SK-N-SH (cell line): Measurements from ENCODE around the gene CLMN. TPM values are rescaled to one million over a fixed set of nuclear protein-coding genes. Genes with fewer than 3 reads are reported as not detected.

Experiments
- CTCF ChIA-PET: fragments of 300-600, 350-600 bp; formaldehyde crosslinking; extraction: SDS; loops from one replicate; lab custom pipeline; 2021; lab: Yijun Ruan, JAX
- POLR2A ChIA-PET: fragments of 350-600 bp; sonication (Branson Sonifier 250); formaldehyde crosslinking; extraction: SDS; loops from one replicate; lab custom pipeline; 2020; ENCODE audit warnings: antibody characterized with exemption, inconsistent platforms; lab: Yijun Ruan, JAX
- DNase-seq: peaks from one replicate; pipeline ENCODE4 v3.0.0; 2012
- H2AFZ ChIP-seq: fragments of 200-600 bp; sonication (generic); 2 replicates; pipeline ENCODE4 v1.8.1; 2016; ENCODE audit warnings: antibody characterized with exemption, mild to moderate bottlenecking, low read depth
- H3F3A ChIP-seq: fragments of 200-600 bp; sonication (generic); replicated peaks from 2 replicates; pipeline ENCODE3; 2016; ENCODE audit warnings: antibody characterized with exemption, mild to moderate bottlenecking; ENCODE audit not compliant: insufficient read depth
- H3K27ac ChIP-seq, 2 experiments: fragments of 200-500 bp in 1 of 2; fragments of 200-600 bp in 1 of 2; sonication (Bioruptor generic) in 1 of 2; sonication (generic), shearing (Covaris generic) in 1 of 2; 2 replicates each; pipeline versions ENCODE4 v1.5.1 to v1.6.1; 2014 to 2016; ENCODE audit warnings: low read depth in 2 of 2, inconsistent platforms in 1 of 2, low read length in 1 of 2, mild to moderate bottlenecking in 1 of 2, mixed read lengths in 1 of 2
- H3K27me3 ChIP-seq: fragments of 200-600 bp; sonication (generic), shearing (Covaris generic); 2 replicates; pipeline ENCODE4 v1.6.1; 2016; ENCODE audit warnings: mixed run types; ENCODE audit not compliant: insufficient read depth
- H3K36me3 ChIP-seq, 2 experiments: fragments of 200-500 bp in 1 of 2; fragments of 200-600 bp in 1 of 2; sonication (Bioruptor generic) in 1 of 2; sonication (generic) in 1 of 2; replicated peaks in 1 of 2; 2 replicates each; pipeline versions ENCODE3 to v1.5.1; 2014 to 2016; ENCODE audit warnings: low read length in 1 of 2, mild to moderate bottlenecking in 1 of 2; ENCODE audit not compliant: insufficient read depth in 2 of 2, control insufficient read depth in 1 of 2
- H3K4me1 ChIP-seq, 2 experiments: fragments of 200-500 bp in 1 of 2; fragments of 200-600 bp in 1 of 2; sonication (Bioruptor generic) in 1 of 2; sonication (generic), shearing (Covaris generic) in 1 of 2; 2 replicates each; pipeline versions ENCODE4 v1.5.1 to v1.6.1; 2014 to 2016; ENCODE audit warnings: low read depth in 1 of 2, low read length in 1 of 2, mixed run types in 1 of 2; ENCODE audit not compliant: insufficient read depth in 2 of 2, control insufficient read depth in 1 of 2
- H3K4me2 ChIP-seq: fragments of 200-600 bp; sonication (generic), shearing (Covaris generic); 2 replicates; pipeline ENCODE4 v1.6.1; 2017; ENCODE audit warnings: mixed run types
- H3K4me3 ChIP-seq, 2 experiments: fragments of 200-500 bp in 1 of 2; fragments of 200-600 bp in 1 of 2; sonication (Bioruptor generic) in 1 of 2; sonication (generic), shearing (Covaris generic) in 1 of 2; 2 replicates each; pipeline versions ENCODE4 v1.5.1 to v1.8.1; 2014 to 2016; ENCODE audit warnings: low read depth in 2 of 2, inconsistent platforms in 1 of 2, low read length in 1 of 2, mild to moderate bottlenecking in 1 of 2, mixed read lengths in 1 of 2, moderate library complexity in 1 of 2
- H3K79me2 ChIP-seq: fragments of 200-600 bp; sonication (generic); 2 replicates; pipeline ENCODE4 v1.8.1; 2017; ENCODE audit warnings: mild to moderate bottlenecking; ENCODE audit not compliant: insufficient read depth
- H3K9ac ChIP-seq: fragments of 200-600 bp; sonication (generic); 2 replicates; pipeline ENCODE4 v1.6.1; 2017; ENCODE audit warnings: mixed run types
- H3K9me2 ChIP-seq: fragments of 200-600 bp; sonication (generic); 2 replicates; pipeline ENCODE4 v1.6.1; 2017; ENCODE audit warnings: mixed run types
- H3K9me3 ChIP-seq: fragments of 200-600 bp; sonication (generic); 2 replicates; pipeline ENCODE4 v1.6.1; 2017; ENCODE audit warnings: mixed run types, mild to moderate bottlenecking, moderate library complexity
- H4K20me1 ChIP-seq: fragments of 200-600 bp; sonication (generic); 2 replicates; pipeline ENCODE4 v1.6.1; 2017; ENCODE audit warnings: mild to moderate bottlenecking, mixed run types; ENCODE audit not compliant: insufficient read depth
- FOSL2 ChIP-seq: IDR thresholded peaks from 2 replicates; pipeline ENCODE4 v1.4.0; 2012; ENCODE audit warnings: low read depth, mild to moderate bottlenecking, moderate library complexity, borderline replicate concordance
- FOXJ3 ChIP-seq: sonication (generic); formaldehyde crosslinking; IDR thresholded peaks from 2 replicates; pipeline ENCODE4 v1.5.1; 2020; ENCODE audit warnings: mild to moderate bottlenecking, missing genetic modification reagents
- JUND ChIP-seq: IDR thresholded peaks from 2 replicates; pipeline ENCODE4 v1.4.0; 2012
- MXI1 ChIP-seq: IDR thresholded peaks from 2 replicates; pipeline ENCODE4 v1.6.1; 2012; ENCODE audit warnings: mild to moderate bottlenecking, low read depth, low read length, improper control_type of control experiment
- NFIC ChIP-seq: IDR thresholded peaks from 2 replicates; pipeline ENCODE4 v1.4.0; 2012; ENCODE audit warnings: borderline replicate concordance
- NRF1 ChIP-seq: IDR thresholded peaks from 2 replicates; pipeline ENCODE4 v1.6.1; 2012; ENCODE audit warnings: low read depth, mild to moderate bottlenecking, low read length
- RFX5 ChIP-seq: IDR thresholded peaks from 2 replicates; pipeline ENCODE4 v1.6.1; 2012; ENCODE audit warnings: mild to moderate bottlenecking, improper control_type of control experiment, low read length
- SMC3 ChIP-seq: IDR thresholded peaks from 2 replicates; pipeline ENCODE4 v1.6.1; 2012; ENCODE audit warnings: low read depth, low read length, improper control_type of control experiment
- TAF1 ChIP-seq: IDR thresholded peaks from 2 replicates; pipeline ENCODE4 v1.6.1; 2012; ENCODE audit warnings: low read depth, mild to moderate bottlenecking, low read length, moderate library complexity, borderline replicate concordance
- USF2 ChIP-seq: fragments of 150-350 bp; IDR thresholded peaks from 2 replicates; pipeline ENCODE4 v1.6.1; 2017; ENCODE audit warnings: antibody characterized with exemption, low read length, low read depth, borderline replicate concordance
- WGBS: methylation state at CpG from one replicate; pipeline ENCODE4 v1.1.6; 2017; ENCODE audit warnings: low lambda C conversion rate; 5-methylcytosine and 5-hydroxymethylcytosine counted together
- polyA plus RNA-seq, 3 experiments: library from polyadenylated mRNA; depleted of rRNA; stranded (reverse); fragments of >200 nt; gene quantifications; 2 replicates each; pipeline ENCODE4 v1.2.3, GENCODE V29; 2012
- TF ChIP-seq, protein P1 (sequence below): IDR thresholded peaks from 2 replicates; pipeline ENCODE4; 2012
- TF ChIP-seq, protein P2 (sequence below): fragments of 200-600 bp; sonication (generic); IDR thresholded peaks from 2 replicates; pipeline ENCODE4 v1.6.1; 2017; ENCODE audit warnings: antibody characterized with exemption, mild to moderate bottlenecking, moderate library complexity
- TF ChIP-seq, protein P3 (sequence below): IDR thresholded peaks from 2 replicates; pipeline ENCODE4 v1.4.0; 2012; ENCODE audit warnings: low read depth, borderline replicate concordance

CLMN gene
- polyA plus RNA-seq, 1 of the 3 experiments (the other 2 are of a cell fraction) = 1.4 TPM

GRCh38 chr14:95291859-95292542 lies 27.7 kb downstream of the CLMN start:
- Histone ChIP-seq H3F3A (no peaks in the 10 kb centered on the region), H3K27me3 (no peaks in the 10 kb centered on the region), H3K4me2 (no peak overlapping the region), H3K9ac (no peak overlapping the region), H3K79me2 (no peaks in the 10 kb centered on the region), H3K9me2 (no peaks in the 10 kb centered on the region), H3K4me1 (peaks cover 9 to 21% of the 10 kb centered on the region in 2 experiments; a peak in 2 of 4 replicates), H4K20me1 (no peaks in the 10 kb centered on the region), H2AFZ (no peak overlapping the region), H3K36me3 (no peaks in the 10 kb centered on the region), H3K9me3 (no peaks in the 10 kb centered on the region), H3K4me3 (no peak overlapping the region), H3K27ac (no peak overlapping the region)
- 65% methylated on average over 6 of the region's 6 CpGs for WGBS
- DNase-seq = peak; percentile 48
- CTCF ChIA-PET = interaction anchor here (1.1 to 1.2 kb wide), 4 partner anchors 15 to 125 kb away, joined by 3 to 4 read pairs (median 3); partner anchors contain the start of gene CLMN
- POLR2A ChIA-PET = no interaction called here
- TF ChIP-seq USF2 (no peak), NFIC (peak; percentile 68)
- TF ChIP-seq, protein P1, sequence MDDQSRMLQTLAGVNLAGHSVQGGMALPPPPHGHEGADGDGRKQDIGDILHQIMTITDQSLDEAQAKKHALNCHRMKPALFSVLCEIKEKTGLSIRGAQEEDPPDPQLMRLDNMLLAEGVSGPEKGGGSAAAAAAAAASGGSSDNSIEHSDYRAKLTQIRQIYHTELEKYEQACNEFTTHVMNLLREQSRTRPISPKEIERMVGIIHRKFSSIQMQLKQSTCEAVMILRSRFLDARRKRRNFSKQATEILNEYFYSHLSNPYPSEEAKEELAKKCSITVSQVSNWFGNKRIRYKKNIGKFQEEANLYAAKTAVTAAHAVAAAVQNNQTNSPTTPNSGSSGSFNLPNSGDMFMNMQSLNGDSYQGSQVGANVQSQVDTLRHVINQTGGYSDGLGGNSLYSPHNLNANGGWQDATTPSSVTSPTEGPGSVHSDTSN = peak; percentile 29; the same call in 1 of the 2 replicates

GRCh38 chr14:95290871-95291431 lies 28.8 kb downstream of the CLMN start:
- 80% methylated on average over 9 of the region's 17 CpGs for WGBS
- no peak overlapping the region for H3K4me2 ChIP-seq
- no peaks in the 10 kb centered on the region for H3K9me3 ChIP-seq

GRCh38 chr14:95290021-95290420 lies 29.7 kb downstream of the CLMN start:
- 89% methylated on average over 5 of the region's 5 CpGs for WGBS
- H3K27me3 ChIP-seq = no peaks in the 10 kb centered on the region
- H3K4me1 ChIP-seq = peaks cover 9 to 21% of the 10 kb centered on the region in 2 experiments; a peak in 2 of 4 replicates
- H3F3A ChIP-seq = no peaks in the 10 kb centered on the region
- no peaks in the 10 kb centered on the region for H3K9me2 ChIP-seq
- no peaks in the 10 kb centered on the region for H3K79me2 ChIP-seq
- no peak overlapping the region for H2AFZ ChIP-seq
- TF ChIP-seq SMC3 = no peak
- no peak for TF ChIP-seq JUND
- TF ChIP-seq, protein P2, sequence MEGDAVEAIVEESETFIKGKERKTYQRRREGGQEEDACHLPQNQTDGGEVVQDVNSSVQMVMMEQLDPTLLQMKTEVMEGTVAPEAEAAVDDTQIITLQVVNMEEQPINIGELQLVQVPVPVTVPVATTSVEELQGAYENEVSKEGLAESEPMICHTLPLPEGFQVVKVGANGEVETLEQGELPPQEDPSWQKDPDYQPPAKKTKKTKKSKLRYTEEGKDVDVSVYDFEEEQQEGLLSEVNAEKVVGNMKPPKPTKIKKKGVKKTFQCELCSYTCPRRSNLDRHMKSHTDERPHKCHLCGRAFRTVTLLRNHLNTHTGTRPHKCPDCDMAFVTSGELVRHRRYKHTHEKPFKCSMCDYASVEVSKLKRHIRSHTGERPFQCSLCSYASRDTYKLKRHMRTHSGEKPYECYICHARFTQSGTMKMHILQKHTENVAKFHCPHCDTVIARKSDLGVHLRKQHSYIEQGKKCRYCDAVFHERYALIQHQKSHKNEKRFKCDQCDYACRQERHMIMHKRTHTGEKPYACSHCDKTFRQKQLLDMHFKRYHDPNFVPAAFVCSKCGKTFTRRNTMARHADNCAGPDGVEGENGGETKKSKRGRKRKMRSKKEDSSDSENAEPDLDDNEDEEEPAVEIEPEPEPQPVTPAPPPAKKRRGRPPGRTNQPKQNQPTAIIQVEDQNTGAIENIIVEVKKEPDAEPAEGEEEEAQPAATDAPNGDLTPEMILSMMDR = no peak
- TF ChIP-seq NFIC = no peak
- TF ChIP-seq NRF1 = no peak
- no peak for TF ChIP-seq USF2
- TF ChIP-seq TAF1 = no peak
- TF ChIP-seq FOXJ3 (CRISPR knock-in tag) = no peak
- TF ChIP-seq, protein P3, sequence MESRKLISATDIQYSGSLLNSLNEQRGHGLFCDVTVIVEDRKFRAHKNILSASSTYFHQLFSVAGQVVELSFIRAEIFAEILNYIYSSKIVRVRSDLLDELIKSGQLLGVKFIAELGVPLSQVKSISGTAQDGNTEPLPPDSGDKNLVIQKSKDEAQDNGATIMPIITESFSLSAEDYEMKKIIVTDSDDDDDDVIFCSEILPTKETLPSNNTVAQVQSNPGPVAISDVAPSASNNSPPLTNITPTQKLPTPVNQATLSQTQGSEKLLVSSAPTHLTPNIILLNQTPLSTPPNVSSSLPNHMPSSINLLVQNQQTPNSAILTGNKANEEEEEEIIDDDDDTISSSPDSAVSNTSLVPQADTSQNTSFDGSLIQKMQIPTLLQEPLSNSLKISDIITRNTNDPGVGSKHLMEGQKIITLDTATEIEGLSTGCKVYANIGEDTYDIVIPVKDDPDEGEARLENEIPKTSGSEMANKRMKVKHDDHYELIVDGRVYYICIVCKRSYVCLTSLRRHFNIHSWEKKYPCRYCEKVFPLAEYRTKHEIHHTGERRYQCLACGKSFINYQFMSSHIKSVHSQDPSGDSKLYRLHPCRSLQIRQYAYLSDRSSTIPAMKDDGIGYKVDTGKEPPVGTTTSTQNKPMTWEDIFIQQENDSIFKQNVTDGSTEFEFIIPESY = no peak
- ChIA-PET CTCF (no interaction called here), POLR2A (no interaction called here)
- no peak for DNase-seq
- no peaks in the 10 kb centered on the region for H3K36me3 ChIP-seq
- H3K27ac ChIP-seq = no peak overlapping the region
- no peak overlapping the region for H3K4me3 ChIP-seq
- H4K20me1 ChIP-seq = no peaks in the 10 kb centered on the region
- no peak overlapping the region for H3K9ac ChIP-seq
- H3K9me3 ChIP-seq = no peaks in the 10 kb centered on the region
- H3K4me2 ChIP-seq = no peak overlapping the region

More at GRCh38 chr14:95290871-95291431, 28.8 kb downstream of the CLMN start:
- no peaks in the 10 kb centered on the region for H3K27me3 ChIP-seq
- H3K27ac ChIP-seq = no peak overlapping the region
- H3F3A ChIP-seq = no peaks in the 10 kb centered on the region
- H3K79me2 ChIP-seq = no peaks in the 10 kb centered on the region
- POLR2A ChIA-PET = no interaction called here
- no peaks in the 10 kb centered on the region for H3K36me3 ChIP-seq
- peak; percentile 65 for DNase-seq
- CTCF ChIA-PET = interaction anchor here (0.6 to 1.1 kb wide), 4 partner anchors 14 to 194 kb away, joined by 3 read pairs; no protein-coding TSS in a partner anchor
- no peaks in the 10 kb centered on the region for H3K9me2 ChIP-seq
- H2AFZ ChIP-seq = no peak overlapping the region
- peaks cover 9 to 21% of the 10 kb centered on the region in 2 experiments; a peak in 2 of 4 replicates for H3K4me1 ChIP-seq
- no peak overlapping the region for H3K4me3 ChIP-seq
- no peak overlapping the region for H3K9ac ChIP-seq
- no peak for TF ChIP-seq FOSL2
- TF ChIP-seq MXI1 = no peak
- TF ChIP-seq RFX5 = peak; percentile 95
- H4K20me1 ChIP-seq = no peaks in the 10 kb centered on the region
